GM18873 (cell line): ENCODE data around the gene IGSF21.

Source experiments
- ATAC-seq: cut with Tn5 transposase; IDR thresholded peaks from one replicate; pipeline ENCODE4 v1.9.1; 2021; ENCODE audit warnings: mild to moderate bottlenecking, moderate library complexity, moderate number of reproducible peaks; ENCODE audit not compliant: unreplicated experiment, low FRiP score

The IGSF21 gene

GRCh38 chr1:18201997-18202719, 94.6 kb downstream of the IGSF21 start:
- ATAC-seq: no peak

DNA sequence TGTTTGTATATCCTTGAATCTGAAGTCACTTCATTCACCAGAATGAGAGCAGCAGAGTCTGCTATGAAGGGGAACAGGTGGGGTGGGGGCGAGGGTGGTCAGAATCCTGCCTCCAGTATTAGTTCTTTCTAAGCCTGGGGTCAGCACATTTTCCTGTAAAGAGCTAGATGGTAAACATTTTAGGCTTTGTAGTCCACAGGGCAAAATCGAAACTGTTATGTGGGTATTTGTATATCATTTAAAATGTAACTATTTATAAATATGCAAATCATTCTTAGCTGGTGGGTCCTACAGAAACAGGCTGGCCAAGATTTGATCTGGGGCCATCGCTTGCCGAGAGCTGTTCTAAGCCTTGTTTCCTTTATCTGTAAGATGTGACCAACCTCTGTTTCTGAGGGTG, 96.0 kb downstream of the IGSF21 start:
- no peak for ATAC-seq

GRCh38 chr1:18204575-18204974, 97.0 kb downstream of the IGSF21 start:
- ATAC-seq: no peak

DNA sequence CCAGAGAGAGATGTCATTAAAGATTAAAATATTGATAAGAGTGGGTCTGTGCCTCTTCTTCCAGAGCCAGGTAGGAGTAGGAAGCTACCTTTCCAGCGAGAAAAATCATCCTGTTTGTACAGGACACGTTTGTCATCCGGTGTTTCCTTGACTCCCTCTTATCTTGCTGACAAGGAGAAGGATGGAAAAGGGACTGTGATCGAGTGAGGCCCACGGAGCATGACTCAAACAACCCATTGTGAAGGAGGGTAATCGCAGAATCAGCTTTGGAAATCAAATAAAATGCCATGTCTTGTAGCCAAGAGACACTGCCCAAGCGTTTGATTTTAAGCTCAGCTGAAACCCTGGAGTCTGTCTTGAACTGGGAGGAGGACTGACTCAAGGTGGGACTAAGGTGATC, 97.7 kb downstream of the IGSF21 start:
- no peak for ATAC-seq

- ATAC-seq: no peak
Observed at GRCh38 chr1:18211764-18212163, 104.2 kb downstream of the IGSF21 start.

GRCh38 chr1:18217398-18218043, 109.9 kb downstream of the IGSF21 start:
- no peak for ATAC-seq

DNA sequence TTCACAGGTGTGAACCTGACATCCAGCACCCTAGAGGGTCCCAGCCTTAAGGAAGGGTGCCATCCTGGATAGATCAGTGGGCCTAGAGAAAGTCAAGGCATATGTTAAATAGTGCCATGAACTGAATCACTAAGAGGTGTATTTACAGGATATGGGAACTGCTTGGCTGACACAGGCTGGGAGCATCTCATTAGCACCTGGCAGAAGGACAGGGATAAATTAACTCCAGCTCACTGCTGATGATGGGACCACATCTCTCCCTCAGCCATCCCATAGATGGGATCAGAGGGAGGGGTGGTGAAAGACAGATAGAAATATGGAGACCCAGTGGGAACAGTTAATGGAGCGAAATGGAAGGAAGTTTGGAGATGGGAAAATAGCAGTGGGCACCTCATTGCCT, 122.0 kb downstream of the IGSF21 start:
- no peak for ATAC-seq

GRCh38 chr1:18230321-18230720, 122.7 kb downstream of the IGSF21 start:
- ATAC-seq: no peak

DNA sequence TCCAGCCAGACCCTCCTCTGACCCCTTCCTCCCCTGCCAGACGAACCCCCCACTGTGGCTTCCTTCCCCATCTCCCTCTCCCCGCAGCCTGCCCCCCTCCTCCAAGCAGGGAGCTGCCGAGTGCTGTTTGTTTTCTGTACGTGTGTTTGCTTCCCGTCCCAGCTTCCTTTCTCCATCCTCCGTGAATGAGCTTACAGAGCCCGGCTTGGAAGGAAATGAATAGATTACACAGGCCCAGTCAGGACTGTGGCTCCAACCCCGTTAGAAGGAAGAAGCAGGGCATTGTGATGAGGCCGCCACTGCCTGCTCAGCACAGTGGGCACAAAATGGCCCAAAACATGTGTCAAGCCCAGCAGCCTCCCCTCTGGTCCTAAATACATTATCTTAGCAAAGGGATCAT, 123.2 kb downstream of the IGSF21 start:
- ATAC-seq: no peak

GRCh38 chr1:18232052-18232451, 124.5 kb downstream of the IGSF21 start:
- no peak for ATAC-seq

DNA sequence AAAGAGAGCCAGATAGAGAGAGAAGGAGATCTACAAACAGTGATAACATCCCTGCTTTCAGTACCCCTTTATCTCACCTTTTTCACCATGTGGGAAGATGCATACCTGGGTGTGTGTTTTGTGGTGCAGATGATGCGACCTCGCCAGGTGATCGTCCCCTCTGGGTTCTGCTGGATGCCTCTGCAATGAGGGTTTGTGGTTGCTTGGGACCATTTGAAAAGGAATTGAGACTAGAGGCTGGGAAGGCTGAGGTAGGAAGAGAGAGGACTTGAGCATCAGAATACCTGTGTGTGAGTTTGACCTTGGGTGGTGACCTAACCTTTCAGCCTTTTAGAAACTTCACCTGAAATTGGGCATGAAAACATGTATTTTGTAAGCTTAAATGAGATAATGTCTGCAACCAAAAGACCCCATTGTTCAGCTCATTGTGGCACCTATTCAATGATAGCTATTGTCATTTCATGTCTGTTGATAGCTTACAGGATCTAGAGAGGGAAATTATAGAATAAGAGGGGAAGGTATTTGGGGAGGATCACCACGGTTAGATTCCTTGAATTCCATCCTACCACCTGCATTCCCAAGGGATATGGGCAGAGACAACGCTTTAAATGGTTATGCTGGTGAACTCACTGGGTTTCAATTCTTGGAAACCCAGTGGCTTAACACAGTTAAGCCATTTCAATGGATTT, 125.7 kb downstream of the IGSF21 start:
- ATAC-seq: no peak

- ATAC-seq: no peak
Observed at GRCh38 chr1:18234790-18235242, 127.2 kb downstream of the IGSF21 start.

DNA sequence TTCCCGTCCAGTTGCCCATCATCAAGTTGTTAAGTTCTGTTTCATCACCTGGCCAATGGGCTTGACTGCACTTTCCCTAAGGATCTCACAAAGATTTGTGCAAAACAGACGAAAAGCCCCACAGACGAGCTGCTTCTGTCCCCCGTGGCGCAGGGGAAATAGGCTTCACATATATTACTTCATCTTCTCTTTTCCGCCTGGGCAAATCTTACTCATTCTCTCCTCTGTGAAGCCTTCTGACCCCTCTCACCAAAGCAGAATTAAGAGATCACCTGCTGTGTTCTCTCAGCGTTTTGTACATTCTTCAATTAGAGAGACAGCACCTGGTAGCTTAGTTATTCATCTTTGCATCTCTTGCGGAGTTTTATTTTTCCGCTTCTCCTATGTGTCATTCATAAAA, 129.8 kb downstream of the IGSF21 start:
- no peak for ATAC-seq

DNA sequence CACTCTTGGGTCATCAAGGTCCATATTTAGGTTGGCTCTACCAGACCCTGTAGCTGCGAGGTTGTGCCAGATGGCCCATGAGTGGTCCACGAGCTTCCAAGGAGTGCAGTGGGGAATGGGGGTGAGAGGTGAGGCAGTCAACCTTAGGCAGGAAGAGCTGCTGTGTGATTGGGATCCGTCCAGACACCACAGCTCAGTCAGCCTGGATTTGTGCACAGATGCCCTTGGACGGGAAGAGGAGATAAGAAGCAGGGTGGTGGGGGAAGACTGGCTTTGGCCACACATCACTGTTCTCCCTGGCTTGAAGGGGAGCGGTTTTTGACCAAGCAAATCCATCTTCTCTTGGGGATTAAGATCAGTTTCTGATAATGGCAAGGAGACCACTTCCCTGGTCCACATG, 130.6 kb downstream of the IGSF21 start:
- no peak for ATAC-seq

DNA sequence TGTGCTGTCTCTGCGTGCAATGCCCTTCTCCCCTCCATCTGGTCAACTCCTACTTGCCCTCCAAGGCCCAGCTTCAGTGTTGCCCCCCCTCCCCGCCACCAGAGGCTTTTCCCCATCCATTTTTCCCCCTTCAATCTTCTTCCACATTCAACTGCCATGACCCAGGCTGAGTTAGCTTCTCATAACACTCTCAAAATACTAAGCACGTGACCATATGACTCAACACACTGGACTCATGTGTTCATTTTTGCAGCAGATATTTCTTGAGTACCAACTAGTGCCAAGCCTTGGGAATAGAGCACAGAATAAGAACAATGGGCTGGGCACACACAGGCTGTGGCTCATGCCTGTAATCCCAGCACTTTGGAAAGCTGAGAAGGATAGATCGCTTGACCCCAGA, 132.1 kb downstream of the IGSF21 start:
- ATAC-seq: no peak

DNA sequence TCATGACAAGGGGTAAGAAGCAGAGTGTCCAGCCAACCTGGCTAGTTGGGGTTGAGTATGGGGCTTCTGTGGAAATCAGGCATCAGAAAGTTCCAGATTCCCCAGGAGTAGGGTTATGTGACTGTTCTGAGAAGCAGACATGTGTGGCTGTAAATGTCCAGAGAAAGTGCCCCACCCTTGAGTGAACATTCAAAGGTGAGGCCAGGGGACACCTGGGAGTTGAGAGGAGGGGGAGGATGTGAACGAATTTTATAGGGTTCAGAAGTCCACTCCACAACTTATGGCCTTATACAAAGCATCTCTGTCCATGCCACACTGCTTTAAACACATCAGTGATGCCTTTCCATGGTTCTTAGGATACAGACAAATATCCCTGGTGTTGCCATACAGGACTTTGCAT, 133.3 kb downstream of the IGSF21 start:
- ATAC-seq: no peak

- no peak for ATAC-seq
Observed at GRCh38 chr1:18241891-18242290, 134.3 kb downstream of the IGSF21 start.

DNA sequence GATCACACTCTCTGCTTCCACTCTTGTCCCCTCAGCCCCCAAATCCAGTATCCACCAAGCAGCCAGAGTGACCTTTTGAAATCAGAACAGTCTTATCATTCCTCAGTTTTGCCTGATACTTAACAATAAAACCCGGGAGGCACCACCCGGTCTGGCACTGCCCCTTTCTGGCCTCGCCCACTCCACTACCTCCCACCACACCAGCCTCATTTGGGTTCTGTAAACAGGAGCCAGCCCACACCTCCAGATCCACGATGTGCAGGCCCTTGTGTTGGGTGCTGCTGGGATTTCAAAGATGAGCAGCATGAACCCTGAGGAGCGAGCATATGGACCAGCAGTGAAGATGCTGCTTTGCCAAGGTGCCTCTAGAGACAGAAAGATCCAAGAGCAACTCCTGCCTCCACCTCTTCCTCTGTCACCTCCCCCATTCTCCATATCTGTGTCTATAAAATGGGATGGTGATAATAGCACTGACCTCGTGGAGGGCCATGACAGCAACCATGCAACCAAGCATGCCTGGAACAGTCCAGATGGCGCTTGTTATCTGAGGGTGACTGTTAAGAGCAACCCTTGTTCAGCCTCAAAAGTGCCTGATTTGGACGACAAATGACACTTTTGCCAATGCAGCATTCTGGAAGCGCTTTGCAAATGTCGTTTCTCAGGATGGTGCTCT, 136.0 kb downstream of the IGSF21 start:
- no peak for ATAC-seq

DNA sequence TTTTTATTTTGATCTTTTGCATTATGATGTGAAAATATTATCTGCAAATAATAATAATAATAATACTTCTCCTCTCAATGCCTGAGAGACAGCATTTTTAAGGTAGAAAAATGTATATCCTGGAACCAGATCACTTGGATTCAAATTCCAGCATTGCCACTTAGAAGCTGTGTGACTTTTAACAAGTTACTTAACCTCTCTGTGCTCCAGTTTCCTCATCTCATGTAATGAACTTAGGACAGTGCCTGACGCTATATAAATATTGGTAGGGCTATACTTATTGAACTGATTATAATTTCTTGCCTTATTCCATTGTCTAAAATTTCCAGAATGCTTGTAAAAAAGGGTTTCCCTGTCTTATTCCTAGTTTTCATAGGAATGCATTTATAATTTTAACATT, 137.2 kb downstream of the IGSF21 start:
- ATAC-seq: no peak

- no peak for ATAC-seq
Observed at GRCh38 chr1:18245647-18246046, 138.0 kb downstream of the IGSF21 start.

DNA sequence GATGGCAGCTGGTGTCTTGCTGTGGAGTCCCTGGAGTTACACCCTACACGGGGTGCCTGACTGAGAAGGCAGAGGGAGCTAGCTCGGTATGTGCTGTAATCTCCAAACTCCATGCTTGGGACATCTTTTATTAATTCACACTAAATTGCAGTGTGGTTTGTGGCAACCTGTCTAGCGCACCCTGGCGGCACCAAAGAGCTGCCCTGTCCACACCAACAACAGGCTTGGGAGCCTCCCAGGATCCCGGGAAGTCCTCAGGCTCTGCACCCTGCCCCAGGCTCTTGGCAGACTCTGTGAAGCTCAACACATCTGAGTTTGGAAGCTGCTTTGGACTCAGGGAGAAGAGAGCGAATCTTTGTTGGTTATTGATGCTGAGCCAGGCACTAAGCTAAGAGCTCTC, 138.9 kb downstream of the IGSF21 start:
- ATAC-seq: no peak
